Ramos (cell line): Measurements from ENCODE around the gene OSBP2.

ENCODE experiments used
- in situ Hi-C: fragments of 300-500 bp; cut with MboI; formaldehyde crosslinking; loops from one replicate; pipeline ENCODE4 v1.14.3; 2022; ENCODE audit warnings: low sequenced_read_pairs; ENCODE audit not compliant: unreplicated experiment

Gene OSBP2

DNA sequence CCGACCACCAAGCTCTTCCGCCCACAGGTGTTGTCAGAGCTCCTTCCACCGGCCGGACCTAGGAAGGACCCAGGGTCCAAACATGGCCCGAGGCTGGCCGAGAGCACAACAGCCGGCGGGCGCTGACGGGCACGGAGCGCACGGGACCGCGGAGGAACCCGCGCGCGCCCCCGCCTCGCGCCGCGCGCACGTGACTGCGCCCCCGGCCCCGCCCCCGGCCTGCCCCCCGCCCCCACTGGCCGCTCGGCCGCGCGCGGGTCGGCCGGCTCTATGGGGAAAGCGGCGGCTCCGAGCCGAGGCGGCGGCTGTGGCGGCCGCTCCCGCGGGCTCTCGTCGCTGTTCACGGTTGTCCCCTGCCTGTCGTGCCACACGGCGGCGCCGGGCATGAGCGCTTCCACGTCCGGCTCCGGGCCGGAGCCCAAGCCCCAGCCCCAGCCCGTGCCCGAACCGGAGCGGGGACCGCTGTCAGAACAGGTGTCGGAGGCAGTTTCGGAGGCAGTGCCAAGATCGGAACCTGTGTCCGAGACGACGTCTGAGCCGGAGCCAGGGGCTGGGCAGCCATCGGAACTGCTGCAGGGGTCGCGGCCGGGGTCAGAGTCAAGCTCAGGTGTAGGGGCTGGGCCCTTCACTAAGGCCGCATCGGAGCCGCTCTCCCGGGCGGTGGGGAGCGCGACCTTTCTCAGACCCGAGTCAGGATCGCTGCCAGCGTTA lies at the start of gene OSBP2:
OSBP2 (plus strand) TSS at position 235 of the 711 bp plus-strand sequence; CDS start at position 271, 36 bp downstream.
- in situ Hi-C loops, result no loop called here

GRCh38 chr22:30646518-30647160 lies 48.0 kb upstream of the OSBP2 start:
- in situ Hi-C loops, result no loop called here

DNA sequence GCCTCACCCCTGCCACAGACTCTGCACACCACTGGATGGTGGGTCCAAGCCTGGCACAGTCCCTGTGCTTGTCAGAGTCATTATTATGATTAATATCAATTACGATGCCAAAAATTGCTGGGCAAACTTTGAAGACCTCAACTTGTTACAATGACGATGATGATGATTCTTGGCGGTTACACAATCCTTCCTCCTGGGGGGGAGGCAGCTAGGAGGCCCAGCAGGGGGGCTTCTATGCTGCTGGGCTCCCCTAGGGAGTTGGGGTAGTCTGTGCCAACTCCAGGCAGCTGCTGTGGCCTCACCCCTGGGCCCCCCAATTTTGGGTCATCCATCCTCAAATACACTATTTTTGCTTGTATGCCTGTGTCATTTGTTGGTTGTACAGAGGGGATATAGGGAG lies 47.1 kb upstream of the OSBP2 start:
- in situ Hi-C loops, result no loop called here

DNA sequence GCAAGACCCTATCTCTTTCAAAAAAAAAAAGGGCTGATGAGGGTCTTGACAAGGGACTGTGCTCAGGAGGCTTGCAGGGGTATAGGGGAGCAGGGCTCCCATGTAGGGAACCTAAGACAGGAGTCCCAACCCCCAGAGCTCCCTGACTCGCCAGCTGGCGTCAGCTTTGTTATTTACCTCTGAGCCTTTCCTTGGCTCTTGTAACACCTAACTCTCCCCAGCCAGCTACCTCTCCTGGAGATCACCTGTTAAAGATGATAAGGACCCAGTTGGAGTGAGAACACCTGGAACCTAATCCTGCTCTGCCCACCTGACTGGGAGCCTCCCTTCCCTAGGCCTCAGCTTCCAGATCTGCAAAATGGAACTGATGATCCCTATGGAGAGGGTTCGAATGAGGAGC lies 45.8 kb upstream of the OSBP2 start:
- in situ Hi-C loops, result no loop called here

DNA sequence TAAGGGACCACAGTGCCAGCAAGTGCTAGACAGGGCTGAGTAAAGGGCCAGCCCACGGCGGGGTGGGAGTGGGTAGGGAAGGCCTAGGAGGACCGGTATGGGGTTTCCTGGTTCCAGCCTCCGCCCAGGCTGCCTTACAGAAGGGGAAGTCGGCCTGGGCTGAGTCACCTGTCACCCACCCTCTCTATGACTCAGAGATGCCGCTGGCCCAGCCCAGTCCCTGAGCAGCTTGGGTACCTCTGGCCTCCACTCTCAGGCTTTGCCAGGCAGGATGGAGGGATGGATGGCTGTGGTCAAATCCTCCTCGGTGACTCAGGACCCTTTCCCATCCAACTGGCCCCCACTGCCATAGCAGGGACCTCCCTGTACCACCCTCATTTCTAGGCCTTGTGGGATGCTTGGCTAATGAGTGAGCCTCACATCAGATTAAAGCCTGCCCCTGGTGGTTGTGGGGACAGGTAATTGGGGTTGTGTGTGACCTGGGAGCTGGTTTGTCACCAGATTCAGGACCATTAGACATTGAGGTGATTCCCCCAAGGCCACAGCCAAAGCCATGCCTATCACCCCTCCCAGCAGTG lies 45.2 kb upstream of the OSBP2 start:
- in situ Hi-C loops, result no loop called here

- in situ Hi-C loops, result no loop called here
Measured at GRCh38 chr22:30650508-30651116, 44.1 kb upstream of the OSBP2 start.

- in situ Hi-C loops, result no loop called here
Measured at GRCh38 chr22:30652852-30653251, 41.8 kb upstream of the OSBP2 start.

- in situ Hi-C loops, result no loop called here
Measured at GRCh38 chr22:30654361-30654760, 40.3 kb upstream of the OSBP2 start.

DNA sequence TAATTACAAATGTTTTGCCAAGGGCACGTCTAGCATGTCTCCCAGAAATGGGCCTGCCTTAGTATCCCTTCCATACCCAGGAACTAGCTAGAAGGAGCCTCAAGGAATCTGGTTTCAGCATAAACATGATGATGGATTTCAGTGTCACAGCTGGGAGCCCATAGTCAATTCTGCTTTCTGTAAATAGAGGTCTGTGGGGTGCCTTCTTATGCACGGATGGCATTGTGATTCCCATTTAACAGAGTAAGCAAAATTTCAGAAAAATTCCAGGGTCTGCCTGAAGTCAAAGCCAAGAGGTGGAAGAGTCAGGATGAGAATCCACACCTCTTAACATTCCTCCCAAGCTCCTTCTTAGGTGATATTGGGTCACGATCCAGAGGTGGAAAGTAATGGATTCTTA lies 39.1 kb upstream of the OSBP2 start:
- in situ Hi-C loops, result no loop called here

DNA sequence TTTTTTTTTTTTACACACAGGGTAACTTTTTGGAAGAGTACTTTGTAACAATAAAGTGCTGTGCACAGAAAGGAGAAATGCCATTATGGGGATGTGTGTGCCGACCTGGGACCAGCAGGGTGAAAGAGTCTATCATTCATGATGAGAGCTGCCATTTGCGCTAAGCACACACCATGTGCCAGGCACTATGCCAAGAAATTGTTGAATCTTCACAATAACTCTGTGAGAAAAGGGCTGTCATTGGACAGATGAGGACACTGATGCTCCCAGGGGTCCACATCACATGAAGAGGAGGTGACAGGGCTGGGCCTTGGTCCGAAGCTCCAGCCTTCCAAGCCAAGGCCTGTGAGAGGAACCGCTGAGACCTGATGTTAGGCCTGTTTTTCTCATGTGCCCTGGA lies 32.6 kb upstream of the OSBP2 start:
- in situ Hi-C loops, result no loop called here

- in situ Hi-C loops, result no loop called here
Measured at GRCh38 chr22:30664798-30665197, 29.9 kb upstream of the OSBP2 start.

DNA sequence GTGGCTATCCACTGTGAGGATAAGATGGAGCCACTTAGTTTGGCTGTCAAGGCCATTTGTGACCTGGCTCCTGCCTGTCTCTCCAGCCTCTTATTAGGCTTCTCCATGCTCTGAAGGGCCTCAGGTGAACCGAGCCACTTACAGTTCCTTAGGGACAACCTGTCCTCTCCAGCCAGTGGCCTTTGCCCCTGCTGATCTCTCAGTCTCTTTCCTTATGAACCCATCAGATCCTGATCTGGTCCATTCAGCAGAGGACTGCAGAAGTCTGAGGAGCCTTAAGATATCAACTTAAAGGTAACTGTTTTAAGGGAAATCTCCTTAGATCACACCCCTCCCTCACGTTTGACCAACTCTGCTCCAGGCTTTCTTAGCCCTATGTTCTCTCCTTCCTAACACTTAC lies 29.4 kb upstream of the OSBP2 start:
- in situ Hi-C loops, result no loop called here

DNA sequence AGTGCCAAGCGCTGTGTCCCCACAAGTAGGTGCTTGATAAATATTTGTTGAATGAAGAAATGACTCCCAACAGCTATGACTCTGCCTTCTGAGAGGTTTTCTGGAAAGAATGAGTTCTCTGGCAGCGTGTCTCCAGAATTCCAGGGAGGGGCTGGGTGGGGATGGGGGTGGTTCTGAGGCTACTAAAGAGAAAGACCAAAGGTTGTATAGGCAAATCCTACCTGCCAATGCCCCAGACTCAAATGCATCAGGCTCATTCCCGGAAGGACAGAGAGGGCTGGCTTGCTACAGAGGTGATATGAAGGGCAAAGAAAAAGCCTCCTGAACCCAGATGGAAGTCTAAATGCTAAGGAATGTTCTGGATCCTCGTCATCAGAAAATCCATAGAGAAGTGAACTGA lies 28.9 kb upstream of the OSBP2 start:
- in situ Hi-C loops, result no loop called here

GRCh38 chr22:30667107-30667493 lies 27.6 kb upstream of the OSBP2 start:
- in situ Hi-C loops, result no loop called here

- in situ Hi-C loops, result no loop called here
Measured at GRCh38 chr22:30667494-30668385, 26.9 kb upstream of the OSBP2 start, which contains the start of gene DUSP18. Gene DUSP18, minus strand, starts transcription at chr22:30667875. Its CDS starts 3,872 bp downstream, at chr22:30664003.

DNA sequence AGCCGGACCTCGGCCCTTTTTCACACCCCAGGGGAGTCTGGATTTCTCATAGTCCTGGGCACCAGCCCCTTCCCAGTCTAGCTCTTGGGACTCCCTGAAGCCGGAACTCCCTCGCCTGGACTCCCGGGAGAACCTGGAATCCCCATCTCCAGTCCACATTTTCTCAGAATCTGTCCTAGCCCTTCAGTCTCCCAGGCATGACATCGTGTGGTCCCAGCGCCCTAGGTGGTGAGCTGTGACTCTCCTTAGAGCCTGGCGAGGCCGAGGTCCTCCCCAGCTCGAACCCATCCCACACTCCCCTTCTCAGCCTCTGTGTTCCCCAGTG lies 26.3 kb upstream of the OSBP2 start:
- in situ Hi-C loops, result no loop called here

- in situ Hi-C loops, result no loop called here
Measured at GRCh38 chr22:30671071-30671470, 23.6 kb upstream of the OSBP2 start.

- in situ Hi-C loops, result no loop called here
Measured at GRCh38 chr22:30673136-30673535, 21.5 kb upstream of the OSBP2 start.

- in situ Hi-C loops, result no loop called here
Measured at GRCh38 chr22:30674482-30674881, 20.2 kb upstream of the OSBP2 start.

DNA sequence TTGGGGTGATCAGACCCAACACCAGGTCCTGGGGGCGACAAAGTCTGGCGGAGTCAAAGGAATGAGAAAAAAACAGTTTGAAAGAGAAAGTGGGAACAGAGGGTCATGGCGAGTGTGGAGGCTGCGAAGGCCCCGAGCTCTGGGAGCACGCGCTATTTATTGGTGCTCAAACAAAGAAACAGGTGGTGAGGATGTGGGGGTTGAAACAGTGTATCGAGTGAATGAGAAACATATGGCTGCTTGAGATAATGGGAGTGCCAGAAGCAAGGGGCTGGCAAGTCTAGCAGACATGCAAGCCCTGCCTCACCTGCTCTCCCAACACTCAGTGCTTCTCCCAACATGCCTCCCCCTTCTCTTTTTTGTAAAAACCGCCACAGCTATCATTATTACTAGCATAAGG lies 19.2 kb upstream of the OSBP2 start:
- in situ Hi-C loops, result no loop called here
